NCI-H187 treated with DMSO at 0.1 percent for 48 hours (cell line): ENCODE measurements around the gene SYNE2.

Experiments
- DNase-seq: peaks from one replicate; lab custom pipeline; 2025; lab: John Stamatoyannopoulos, UW

Gene SYNE2

GRCh38 chr14:63963439-63963838 lies 110.6 kb downstream of the SYNE2 start:
- no peak for DNase-seq

GRCh38 chr14:63964113-63964512 lies 111.3 kb downstream of the SYNE2 start:
- no peak for DNase-seq

- no peak for DNase-seq
Measured at GRCh38 chr14:63966407-63966806, 113.6 kb downstream of the SYNE2 start.

GRCh38 chr14:63972323-63972932 lies 119.6 kb downstream of the SYNE2 start:
- no peak for DNase-seq

GRCh38 chr14:63974176-63974575 lies 121.4 kb downstream of the SYNE2 start:
- DNase-seq: no peak

- no peak for DNase-seq
Measured at GRCh38 chr14:63981569-63981968, 128.8 kb downstream of the SYNE2 start.

GRCh38 chr14:63982156-63982555 lies 129.4 kb downstream of the SYNE2 start:
- no peak for DNase-seq

- DNase-seq: no peak
Measured at GRCh38 chr14:63982629-63983028, 129.8 kb downstream of the SYNE2 start.

- no peak for DNase-seq
Measured at GRCh38 chr14:63986789-63987533, 134.2 kb downstream of the SYNE2 start.

- no peak for DNase-seq
Measured at GRCh38 chr14:63988579-63988978, 135.8 kb downstream of the SYNE2 start.

GRCh38 chr14:63991833-63992232 lies 139.0 kb downstream of the SYNE2 start:
- DNase-seq: no peak

GRCh38 chr14:63992858-63993257 lies 140.1 kb downstream of the SYNE2 start:
- no peak for DNase-seq

- no peak for DNase-seq
Measured at GRCh38 chr14:63993992-63994391, 141.2 kb downstream of the SYNE2 start.

- DNase-seq: no peak
Measured at GRCh38 chr14:63995285-63995684, 142.5 kb downstream of the SYNE2 start.

GRCh38 chr14:63996016-63996415 lies 143.2 kb downstream of the SYNE2 start:
- DNase-seq: no peak

- DNase-seq: no peak
Measured at GRCh38 chr14:63996625-63997220, 143.9 kb downstream of the SYNE2 start.

GRCh38 chr14:64000749-64001148 lies 147.9 kb downstream of the SYNE2 start:
- DNase-seq: no peak

- DNase-seq: no peak
Measured at GRCh38 chr14:64005822-64006221, 153.0 kb downstream of the SYNE2 start.

GRCh38 chr14:64008016-64008415 lies 155.2 kb downstream of the SYNE2 start:
- no peak for DNase-seq

- DNase-seq: no peak
Measured at GRCh38 chr14:64012003-64012402, 159.2 kb downstream of the SYNE2 start.

- DNase-seq: no peak
Measured at GRCh38 chr14:64012720-64013119, 159.9 kb downstream of the SYNE2 start.

- DNase-seq: no peak
Measured at GRCh38 chr14:64025479-64025878, 172.7 kb downstream of the SYNE2 start.

GRCh38 chr14:64026600-64026999 lies 173.8 kb downstream of the SYNE2 start:
- DNase-seq: no peak
